ENCODE data around the gene EHF.

DNA sequence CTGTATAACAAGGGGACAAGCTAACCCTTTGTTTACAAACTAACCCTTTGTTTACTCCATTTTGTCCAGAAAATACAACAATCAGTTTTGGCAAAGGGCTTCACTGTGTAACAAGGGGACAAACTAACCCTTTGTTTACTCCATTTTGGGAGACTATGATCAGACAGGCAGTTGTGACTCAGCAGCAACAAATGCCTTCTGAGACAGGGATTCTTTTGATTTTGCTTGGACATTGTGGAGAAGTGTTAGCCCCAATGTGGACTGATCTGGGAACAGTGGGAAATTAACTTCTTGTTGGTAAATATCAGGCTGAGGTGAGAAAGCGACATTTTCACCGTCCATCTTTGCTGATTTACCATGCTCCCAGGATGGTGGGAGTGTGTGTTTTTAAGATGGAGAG is 983 bp downstream of the EHF start:
- TF ChIP-seq, protein P1, sequence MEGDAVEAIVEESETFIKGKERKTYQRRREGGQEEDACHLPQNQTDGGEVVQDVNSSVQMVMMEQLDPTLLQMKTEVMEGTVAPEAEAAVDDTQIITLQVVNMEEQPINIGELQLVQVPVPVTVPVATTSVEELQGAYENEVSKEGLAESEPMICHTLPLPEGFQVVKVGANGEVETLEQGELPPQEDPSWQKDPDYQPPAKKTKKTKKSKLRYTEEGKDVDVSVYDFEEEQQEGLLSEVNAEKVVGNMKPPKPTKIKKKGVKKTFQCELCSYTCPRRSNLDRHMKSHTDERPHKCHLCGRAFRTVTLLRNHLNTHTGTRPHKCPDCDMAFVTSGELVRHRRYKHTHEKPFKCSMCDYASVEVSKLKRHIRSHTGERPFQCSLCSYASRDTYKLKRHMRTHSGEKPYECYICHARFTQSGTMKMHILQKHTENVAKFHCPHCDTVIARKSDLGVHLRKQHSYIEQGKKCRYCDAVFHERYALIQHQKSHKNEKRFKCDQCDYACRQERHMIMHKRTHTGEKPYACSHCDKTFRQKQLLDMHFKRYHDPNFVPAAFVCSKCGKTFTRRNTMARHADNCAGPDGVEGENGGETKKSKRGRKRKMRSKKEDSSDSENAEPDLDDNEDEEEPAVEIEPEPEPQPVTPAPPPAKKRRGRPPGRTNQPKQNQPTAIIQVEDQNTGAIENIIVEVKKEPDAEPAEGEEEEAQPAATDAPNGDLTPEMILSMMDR (IDR thresholded peaks at IDR 0.05), result no peak
- TF ChIP-seq POLR2AphosphoS5 (IDR thresholded peaks at IDR 0.05; ENCODE audit: low read depth, low read length) (no peak), SIN3A (IDR thresholded peaks at IDR 0.05; ENCODE audit: borderline replicate concordance, insufficient read depth, low read depth, low read length) (no peak)
- TF ChIP-seq, protein P2, sequence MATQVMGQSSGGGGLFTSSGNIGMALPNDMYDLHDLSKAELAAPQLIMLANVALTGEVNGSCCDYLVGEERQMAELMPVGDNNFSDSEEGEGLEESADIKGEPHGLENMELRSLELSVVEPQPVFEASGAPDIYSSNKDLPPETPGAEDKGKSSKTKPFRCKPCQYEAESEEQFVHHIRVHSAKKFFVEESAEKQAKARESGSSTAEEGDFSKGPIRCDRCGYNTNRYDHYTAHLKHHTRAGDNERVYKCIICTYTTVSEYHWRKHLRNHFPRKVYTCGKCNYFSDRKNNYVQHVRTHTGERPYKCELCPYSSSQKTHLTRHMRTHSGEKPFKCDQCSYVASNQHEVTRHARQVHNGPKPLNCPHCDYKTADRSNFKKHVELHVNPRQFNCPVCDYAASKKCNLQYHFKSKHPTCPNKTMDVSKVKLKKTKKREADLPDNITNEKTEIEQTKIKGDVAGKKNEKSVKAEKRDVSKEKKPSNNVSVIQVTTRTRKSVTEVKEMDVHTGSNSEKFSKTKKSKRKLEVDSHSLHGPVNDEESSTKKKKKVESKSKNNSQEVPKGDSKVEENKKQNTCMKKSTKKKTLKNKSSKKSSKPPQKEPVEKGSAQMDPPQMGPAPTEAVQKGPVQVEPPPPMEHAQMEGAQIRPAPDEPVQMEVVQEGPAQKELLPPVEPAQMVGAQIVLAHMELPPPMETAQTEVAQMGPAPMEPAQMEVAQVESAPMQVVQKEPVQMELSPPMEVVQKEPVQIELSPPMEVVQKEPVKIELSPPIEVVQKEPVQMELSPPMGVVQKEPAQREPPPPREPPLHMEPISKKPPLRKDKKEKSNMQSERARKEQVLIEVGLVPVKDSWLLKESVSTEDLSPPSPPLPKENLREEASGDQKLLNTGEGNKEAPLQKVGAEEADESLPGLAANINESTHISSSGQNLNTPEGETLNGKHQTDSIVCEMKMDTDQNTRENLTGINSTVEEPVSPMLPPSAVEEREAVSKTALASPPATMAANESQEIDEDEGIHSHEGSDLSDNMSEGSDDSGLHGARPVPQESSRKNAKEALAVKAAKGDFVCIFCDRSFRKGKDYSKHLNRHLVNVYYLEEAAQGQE (IDR thresholded peaks at IDR 0.05; ENCODE audit: insufficient read depth in 1 of 2, low read depth in 2 of 2, low read length in 1 of 2), result no peak
